HTERT RPE-1 (cell line): ENCODE data around the gene AKIP1.

Source experiments
- in situ Hi-C: fragments of 300-500 bp; cut with MboI; formaldehyde crosslinking; loops from 4 replicates; pipeline ENCODE4 v1.14.3; 2020; ENCODE audit warnings: low sequenced_read_pairs

Gene AKIP1

DNA sequence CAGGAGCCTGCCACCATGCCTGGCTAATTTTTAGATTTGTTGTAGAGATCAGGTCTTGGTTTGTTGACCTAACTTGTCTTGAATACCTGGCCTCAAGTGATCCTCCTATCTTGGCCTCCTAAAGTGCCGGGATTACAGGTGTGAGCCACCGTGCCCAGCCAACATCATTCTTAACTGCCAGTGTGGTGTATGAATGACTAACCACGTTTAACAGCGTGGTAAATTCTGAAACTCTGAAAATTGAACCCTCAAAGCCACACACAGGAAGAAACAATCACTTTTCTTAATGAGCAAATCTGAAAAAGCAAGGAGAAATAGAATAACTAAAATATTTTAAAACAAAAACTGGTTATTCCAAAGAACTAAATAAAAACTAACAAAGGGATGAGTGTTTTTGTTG lies 45.9 kb downstream of the AKIP1 start:
- in situ Hi-C loops, result no loop called here

DNA sequence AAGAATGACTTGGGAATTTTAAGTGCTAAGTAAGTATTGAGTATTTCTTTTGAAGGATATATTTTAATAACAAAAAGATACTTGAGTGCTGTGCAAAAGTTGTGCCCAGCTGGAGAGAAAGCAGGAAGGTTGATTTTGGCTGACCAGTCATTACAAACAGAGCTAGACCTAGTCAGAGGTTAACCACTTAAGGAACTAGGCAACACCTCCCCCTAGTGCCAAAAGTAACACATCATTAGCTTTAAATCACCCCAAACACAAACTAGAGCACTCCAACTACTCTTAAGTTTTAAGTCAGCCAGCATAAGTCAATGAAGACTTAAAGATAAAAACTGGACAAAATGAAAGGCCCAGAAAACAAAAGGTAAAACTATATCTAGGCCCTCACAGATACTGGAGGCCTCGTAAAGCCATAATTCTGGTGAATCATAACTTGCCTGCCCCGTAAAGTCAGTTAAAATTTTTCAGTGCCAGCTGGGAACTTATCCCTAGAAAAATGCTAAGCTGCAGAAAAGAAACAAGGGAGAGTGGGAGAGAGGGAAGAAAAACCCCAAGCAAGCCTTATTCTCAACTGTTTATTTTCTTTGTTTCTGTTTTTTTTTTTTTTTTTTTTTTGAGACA lies 48.7 kb downstream of the AKIP1 start:
- in situ Hi-C loops, result no loop called here

DNA sequence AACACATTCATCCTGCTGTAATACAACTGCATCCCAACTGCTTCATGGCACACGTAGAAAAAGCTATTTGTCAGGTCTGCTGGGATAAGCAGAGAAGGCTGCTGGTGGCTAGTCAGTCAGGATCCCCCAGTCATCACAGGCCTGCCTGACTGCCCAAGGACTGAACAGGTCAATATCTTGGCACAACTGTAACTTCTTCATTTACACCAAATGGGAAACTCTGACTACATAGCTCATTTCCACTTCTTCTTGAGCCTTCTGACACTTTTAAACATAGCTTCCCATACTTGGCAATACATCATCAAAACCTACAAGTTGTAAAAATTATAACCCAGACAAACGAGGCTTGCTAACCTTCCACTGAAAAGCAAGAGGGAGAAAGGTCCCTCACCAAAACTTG lies 50.4 kb downstream of the AKIP1 start:
- in situ Hi-C loops, result no loop called here

DNA sequence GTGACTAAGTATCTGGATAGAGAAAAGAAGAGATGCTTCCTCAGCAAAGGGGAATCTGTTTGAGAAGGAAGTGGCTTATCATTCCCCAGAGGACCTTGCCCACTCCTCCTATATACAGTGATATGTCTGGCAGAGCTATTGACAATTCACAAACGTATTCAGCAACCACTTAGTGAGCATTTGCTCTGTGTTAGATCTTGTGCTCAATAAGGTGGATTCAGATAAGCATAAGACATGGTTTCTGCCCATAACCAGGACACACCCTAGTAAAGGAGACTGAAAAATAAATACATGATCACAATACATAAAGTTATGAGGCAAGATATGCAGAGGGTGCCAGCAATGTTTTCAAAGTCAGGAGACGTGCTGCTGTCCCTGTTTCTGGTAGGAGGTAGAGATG lies 51.9 kb downstream of the AKIP1 start:
- in situ Hi-C loops, result no loop called here

DNA sequence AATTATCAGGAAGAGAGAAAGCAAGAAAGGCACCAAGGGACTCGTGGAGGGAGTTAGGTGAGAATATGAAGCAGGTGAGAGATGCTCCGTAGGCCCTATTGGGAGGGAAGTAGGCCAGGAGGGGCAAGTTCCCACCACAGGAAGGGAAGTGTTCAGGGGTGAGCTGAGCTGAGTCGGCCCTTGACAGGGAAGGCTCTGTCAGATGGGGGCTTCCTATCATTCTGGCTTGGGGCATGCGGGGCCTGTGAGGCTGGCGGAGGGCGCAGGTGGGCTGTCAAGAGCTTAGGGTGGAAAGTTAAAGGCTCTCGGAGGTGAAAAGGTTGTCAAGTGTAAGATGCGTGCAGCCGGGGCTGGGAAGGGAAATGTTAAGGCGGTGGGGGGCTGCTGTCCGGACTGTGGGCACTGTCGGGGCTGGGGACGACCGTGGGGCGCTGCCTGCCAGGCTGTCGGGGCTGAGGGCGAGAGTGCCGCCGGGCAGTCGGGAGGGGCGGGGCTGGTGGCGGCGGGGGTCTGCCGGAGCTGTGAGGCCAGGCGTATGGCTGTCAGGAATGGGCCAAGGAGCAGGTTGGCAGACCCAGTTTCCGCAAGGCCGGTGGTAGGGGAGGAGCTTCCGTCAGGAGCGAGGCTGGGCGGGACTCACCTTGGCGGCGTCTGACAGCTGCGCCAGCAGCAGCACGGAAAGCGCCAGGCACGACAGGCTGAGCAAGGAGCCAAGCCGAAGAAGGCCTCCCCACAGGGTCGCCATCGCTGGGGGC lies 52.8 kb downstream of the AKIP1 start:
- in situ Hi-C loops, result no loop called here

DNA sequence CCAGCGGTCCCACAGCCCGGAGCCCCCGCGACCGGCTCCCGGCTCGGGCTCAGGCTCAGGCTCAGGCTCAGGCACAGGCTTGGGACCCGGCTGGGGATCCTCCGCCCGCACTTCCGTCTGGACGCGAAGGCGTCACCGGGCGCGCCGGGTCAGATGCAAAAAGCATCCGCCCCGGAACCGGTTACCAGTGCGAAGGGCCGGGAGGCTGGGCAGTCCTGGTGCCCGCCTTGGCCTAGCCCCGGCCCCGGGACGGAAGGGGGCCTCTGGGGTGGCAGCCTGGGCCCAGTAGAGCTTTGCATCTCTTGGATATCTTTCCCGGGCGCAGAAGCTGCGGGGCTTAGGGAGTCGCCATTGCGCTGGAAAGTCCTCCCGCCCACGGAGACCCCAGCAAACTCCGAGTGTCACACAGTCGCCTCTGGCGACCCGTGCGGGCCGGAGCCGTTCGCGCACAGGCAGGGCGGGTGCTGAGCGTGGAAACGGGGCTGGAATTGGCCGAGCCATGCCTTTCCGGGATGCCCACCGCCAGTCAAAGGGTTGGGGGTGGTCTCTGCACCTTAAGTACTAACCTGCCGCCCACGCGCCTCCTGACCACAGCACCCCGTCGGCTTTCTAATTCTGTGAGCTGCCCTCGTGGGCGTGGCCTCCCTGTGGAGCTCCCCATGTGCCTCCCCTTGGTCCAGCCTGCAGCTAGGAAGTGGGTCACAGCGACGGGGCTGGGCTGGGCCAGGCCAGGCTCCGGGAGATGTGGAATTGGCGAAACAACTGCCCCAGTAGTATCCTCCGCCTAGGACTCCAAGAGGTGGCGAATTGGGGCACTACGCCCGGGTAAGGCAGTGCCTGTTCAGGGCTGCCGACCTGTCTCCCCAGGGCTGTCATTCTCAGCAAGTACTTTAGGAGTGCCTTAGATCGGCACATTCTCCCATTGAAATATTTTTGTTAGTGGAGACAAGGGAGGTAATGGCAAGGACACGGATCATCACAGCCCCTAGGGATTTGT lies 53.6 kb downstream of the AKIP1 start, which contains the start of gene TMEM9B:
TMEM9B (minus strand) TSS at position 119 of the 997 bp plus-strand sequence. CDS start 129 bp downstream, outside the sequence.
- in situ Hi-C loops, result no loop called here

DNA sequence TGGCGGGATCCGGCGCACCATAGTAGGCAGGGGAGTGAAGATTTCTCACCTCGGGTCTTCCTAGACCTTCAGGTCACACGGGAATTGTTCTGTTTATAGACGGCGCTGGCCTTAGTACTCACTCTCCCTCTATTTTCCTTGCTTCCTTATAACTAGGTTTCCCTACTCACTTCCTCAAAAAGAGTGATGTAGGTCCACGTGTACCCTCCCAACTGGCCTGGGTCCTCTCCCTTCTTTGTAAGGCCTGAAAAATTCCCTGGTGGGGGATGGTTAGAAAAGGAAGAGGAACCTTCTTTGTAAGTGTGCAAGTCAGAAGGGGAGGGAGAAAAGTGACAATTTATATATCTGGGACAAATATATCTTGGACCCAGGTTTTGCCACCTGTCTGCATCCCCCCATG lies 56.2 kb downstream of the AKIP1 start:
- in situ Hi-C loops, result no loop called here
